Activated CD8-positive, alpha-beta T cell treated with anti-CD3 and anti-CD28 coated beads for 36 hours (primary cell): ENCODE results near the gene TRAF2. TPM values are rescaled to one million over a fixed set of nuclear protein-coding genes. Genes with fewer than 3 reads are reported as not detected.

ENCODE experiments used
- ATAC-seq: fragments of 200-7000 bp; cut with Tn5 transposase; one replicate; pipeline ENCODE4 v1.10.0; 2021; ENCODE audit warnings: mild to moderate bottlenecking, moderate library complexity
- CTCF ChIA-PET: fragments of 350-600 bp; sonication (Branson Sonifier 250); formaldehyde crosslinking; loops from one replicate; lab custom pipeline; 2021; ENCODE audit warnings: antibody characterized with exemption; lab: Charles Lee
- POLR2A ChIA-PET: fragments of 350-600 bp; sonication (Branson Sonifier 250); formaldehyde crosslinking; loops from one replicate; lab custom pipeline; 2021; ENCODE audit warnings: antibody characterized with exemption; lab: Charles Lee
- DNase-seq: peaks from one replicate; pipeline ENCODE4 v3.0.0-alpha.2; 2020
- H3K27ac Mint-ChIP-seq: one replicate; pipeline ENCODE4 v1.8.0; 2021; ENCODE audit warnings: mild to moderate bottlenecking, mixed read lengths
- H3K27me3 Mint-ChIP-seq: one replicate; pipeline ENCODE4 v1.8.0; 2021; ENCODE audit warnings: mixed read lengths
- H3K36me3 Mint-ChIP-seq: one replicate; pipeline ENCODE4 v1.8.0; 2021; ENCODE audit warnings: low read depth, mixed read lengths
- H3K4me1 Mint-ChIP-seq: one replicate; pipeline ENCODE4 v1.8.0; 2021; ENCODE audit warnings: low read depth, mixed read lengths
- H3K4me3 Mint-ChIP-seq: one replicate; pipeline ENCODE4 v1.8.0; 2021; ENCODE audit warnings: mild to moderate bottlenecking, moderate library complexity, mixed read lengths
- H3K9me3 Mint-ChIP-seq: one replicate; pipeline ENCODE4 v1.8.0; 2021; ENCODE audit warnings: mixed read lengths
- intact Hi-C: fragments of 100-400 bp; cut with micrococcal nuclease; formaldehyde crosslinking; loops from one replicate; pipeline ENCODE4 v1.10.0; 2022
- total RNA-seq, 2 experiments: library from RNA; stranded (reverse); gene quantifications; one replicate each; pipeline ENCODE4 v1.2.3, GENCODE V29; 2021
- TF ChIP-seq, protein P1 (sequence below): fragments of 200-600 bp; IDR thresholded peaks from one replicate; pipeline ENCODE4 v1.8.0; 2022; ENCODE audit warnings: antibody characterized with exemption, mild to moderate bottlenecking

The TRAF2 gene
- total RNA-seq, 2 experiments from 2014 or later: 34.8 to 40.5 TPM

- Mint-ChIP-seq H3K4me1 (peaks cover 5% of the 10 kb centered on the region), H3K27me3 (no peaks in the 10 kb centered on the region), H3K9me3 (no peaks in the 10 kb centered on the region), H3K4me3 (no peak overlapping the region), H3K36me3 (peaks cover 17% of the 10 kb centered on the region), H3K27ac (no peak overlapping the region)
- intact Hi-C loops: no loop called here
- no peak for DNase-seq
- ChIA-PET POLR2A (interaction anchor here (1.3 kb wide), 1 partner anchor 131 kb away, joined by 3 read pairs; no protein-coding TSS in a partner anchor), CTCF (interaction anchor here (0.9 kb wide), 1 partner anchor 14 kb away, joined by 3 read pairs; no protein-coding TSS in a partner anchor)
- no peak for ATAC-seq
- TF ChIP-seq, protein P1, sequence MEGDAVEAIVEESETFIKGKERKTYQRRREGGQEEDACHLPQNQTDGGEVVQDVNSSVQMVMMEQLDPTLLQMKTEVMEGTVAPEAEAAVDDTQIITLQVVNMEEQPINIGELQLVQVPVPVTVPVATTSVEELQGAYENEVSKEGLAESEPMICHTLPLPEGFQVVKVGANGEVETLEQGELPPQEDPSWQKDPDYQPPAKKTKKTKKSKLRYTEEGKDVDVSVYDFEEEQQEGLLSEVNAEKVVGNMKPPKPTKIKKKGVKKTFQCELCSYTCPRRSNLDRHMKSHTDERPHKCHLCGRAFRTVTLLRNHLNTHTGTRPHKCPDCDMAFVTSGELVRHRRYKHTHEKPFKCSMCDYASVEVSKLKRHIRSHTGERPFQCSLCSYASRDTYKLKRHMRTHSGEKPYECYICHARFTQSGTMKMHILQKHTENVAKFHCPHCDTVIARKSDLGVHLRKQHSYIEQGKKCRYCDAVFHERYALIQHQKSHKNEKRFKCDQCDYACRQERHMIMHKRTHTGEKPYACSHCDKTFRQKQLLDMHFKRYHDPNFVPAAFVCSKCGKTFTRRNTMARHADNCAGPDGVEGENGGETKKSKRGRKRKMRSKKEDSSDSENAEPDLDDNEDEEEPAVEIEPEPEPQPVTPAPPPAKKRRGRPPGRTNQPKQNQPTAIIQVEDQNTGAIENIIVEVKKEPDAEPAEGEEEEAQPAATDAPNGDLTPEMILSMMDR: no peak
Measured at GRCh38 chr9:136934277-136934676, 48.0 kb downstream of the TRAF2 start.

- Mint-ChIP-seq H3K4me1 (peaks cover 5% of the 10 kb centered on the region), H3K36me3 (peaks cover 22% of the 10 kb centered on the region), H3K27ac (no peak overlapping the region), H3K4me3 (no peak overlapping the region), H3K9me3 (no peaks in the 10 kb centered on the region), H3K27me3 (no peaks in the 10 kb centered on the region)
- DNase-seq: no peak
- ChIA-PET CTCF (interaction anchor here (1.7 kb wide), 1 partner anchor 133 kb away, joined by 4 read pairs; no protein-coding TSS in a partner anchor), POLR2A (interaction anchor here (0.6 kb wide), 1 partner anchor 35 kb away, joined by 3 read pairs; no protein-coding TSS in a partner anchor)
- intact Hi-C loops: no loop called here
- ATAC-seq: no peak
- TF ChIP-seq, protein P1: no peak
Measured at GRCh38 chr9:136935651-136936050, 49.3 kb downstream of the TRAF2 start.

GRCh38 chr9:136936645-136937170 is 50.4 kb downstream of the TRAF2 start:
- ATAC-seq: no peak
- ChIA-PET POLR2A (interaction anchor here (0.6 to 1.0 kb wide), 5 partner anchors 31 to 121 kb away, joined by 3 to 4 read pairs (median 3); partner anchors contain the start of gene MAMDC4), CTCF (interaction anchor here (1.6 to 2.1 kb wide), 3 partner anchors 94 to 132 kb away, joined by 4 to 10 read pairs (median 6); partner anchors contain the start of gene AJM1)
- Mint-ChIP-seq H3K36me3 (peaks cover 27% of the 10 kb centered on the region), H3K4me1 (peaks cover 4% of the 10 kb centered on the region), H3K27ac (no peak overlapping the region), H3K9me3 (no peaks in the 10 kb centered on the region), H3K4me3 (no peak overlapping the region), H3K27me3 (no peaks in the 10 kb centered on the region)
- TF ChIP-seq, protein P1: no peak
- intact Hi-C loops: no loop called here
- DNase-seq: no peak

DNA sequence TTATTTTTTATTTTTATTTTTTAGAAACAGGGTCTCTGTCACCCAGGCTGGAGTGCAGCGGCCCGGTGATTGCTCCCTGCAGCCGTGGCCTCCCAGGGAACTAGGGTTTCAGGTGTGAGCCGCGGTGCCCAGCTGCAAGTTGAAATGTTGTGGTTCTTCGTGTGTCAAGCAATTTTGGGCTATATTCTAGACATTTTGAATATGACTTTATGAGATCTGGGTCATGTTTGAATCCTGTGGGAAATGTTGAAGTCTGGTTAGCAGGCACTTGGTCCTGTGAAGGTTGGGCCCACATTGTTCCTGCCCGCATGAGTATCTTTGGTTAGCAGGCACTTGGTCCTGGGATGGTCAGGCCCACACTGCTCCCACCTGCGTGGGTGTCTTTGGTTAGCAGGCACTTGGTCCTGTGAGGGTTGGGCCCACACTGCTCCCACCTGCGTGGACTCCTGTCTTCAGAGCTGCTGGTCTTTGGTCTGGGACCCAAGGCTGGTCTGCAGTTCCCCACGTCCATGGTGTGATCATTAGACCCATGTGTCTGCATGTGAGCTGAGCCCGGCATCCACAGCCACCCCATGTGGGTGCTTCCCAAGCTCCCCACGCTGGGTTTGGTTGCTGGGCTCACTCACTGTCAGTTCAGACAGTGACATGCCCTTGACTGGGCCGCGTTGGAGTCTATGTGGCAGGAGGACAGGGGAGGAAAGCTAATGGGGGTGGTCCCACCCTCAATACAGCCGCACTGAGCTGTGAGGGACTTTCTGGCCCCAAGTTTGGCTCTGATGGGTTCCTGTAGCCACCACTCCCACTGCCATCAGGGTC is 51.1 kb downstream of the TRAF2 start:
- ChIA-PET CTCF (interaction anchor here (1.6 to 2.1 kb wide), 3 partner anchors 95 to 131 kb away, joined by 4 to 10 read pairs (median 6); partner anchors contain the start of gene AJM1), POLR2A (interaction anchor here (0.6 to 1.3 kb wide), 7 partner anchors 10 to 127 kb away, joined by 3 to 4 read pairs (median 3); partner anchors contain the start of gene MAMDC4)
- no peak for DNase-seq
- TF ChIP-seq, protein P1: no peak
- no peaks in the 10 kb centered on the region for H3K9me3 Mint-ChIP-seq
- H3K4me3 Mint-ChIP-seq: no peak overlapping the region
- H3K27ac Mint-ChIP-seq: no peak overlapping the region
- intact Hi-C loops: no loop called here
- H3K27me3 Mint-ChIP-seq: no peaks in the 10 kb centered on the region
- no peaks in the 10 kb centered on the region for H3K4me1 Mint-ChIP-seq
- peaks cover 29% of the 10 kb centered on the region for H3K36me3 Mint-ChIP-seq
- ATAC-seq: no peak
